Astrocyte of the spinal cord (primary cell): Measurements from ENCODE around the gene FAM131B.
"Not testable (repeated sequence)": the region's sequence is repeated elsewhere in the genome, so short reads cannot be mapped to it uniquely, and the experiment has no call there.

ENCODE experiments used
- DNase-seq: peaks from one replicate; pipeline ENCODE4 v3.0.0; 2011; ENCODE audit warnings: low read depth, low spot score
- H3K4me3 ChIP-seq: 2 replicates; pipeline ENCODE4 v1.5.1; 2011; ENCODE audit warnings: low read depth, mild to moderate bottlenecking, low read length, moderate library complexity
- in situ Hi-C: cut with HindIII; loops from 2 replicates; pipeline ENCODE4 v1.10.0; 2017; ENCODE audit warnings: low sequenced_read_pairs
- TF ChIP-seq, protein P1 (sequence below): IDR thresholded peaks from 2 replicates; pipeline ENCODE4 v1.5.1; 2012; ENCODE audit warnings: low read depth, mild to moderate bottlenecking, low read length, inconsistent platforms

FAM131B gene

DNA sequence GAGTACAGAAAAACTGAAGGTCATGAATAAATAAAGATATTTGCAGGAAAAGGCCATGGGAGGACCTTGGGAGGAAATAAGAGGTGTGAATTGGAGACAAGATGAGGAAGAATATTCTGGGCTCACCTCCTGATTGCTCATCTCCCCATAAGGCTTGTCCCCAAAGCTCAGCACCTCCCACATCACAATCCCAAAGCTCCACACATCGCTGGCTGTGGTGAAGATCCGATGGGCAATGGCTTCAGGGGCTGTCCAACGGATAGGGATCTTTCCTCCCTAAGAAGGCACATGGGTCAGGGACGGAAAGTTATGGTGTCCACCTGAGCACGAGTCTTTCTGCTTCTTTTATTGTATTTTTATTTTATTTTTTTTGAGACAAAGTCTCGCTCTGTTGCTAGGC is 31.6 kb upstream of the FAM131B start:
- TF ChIP-seq, protein P1, sequence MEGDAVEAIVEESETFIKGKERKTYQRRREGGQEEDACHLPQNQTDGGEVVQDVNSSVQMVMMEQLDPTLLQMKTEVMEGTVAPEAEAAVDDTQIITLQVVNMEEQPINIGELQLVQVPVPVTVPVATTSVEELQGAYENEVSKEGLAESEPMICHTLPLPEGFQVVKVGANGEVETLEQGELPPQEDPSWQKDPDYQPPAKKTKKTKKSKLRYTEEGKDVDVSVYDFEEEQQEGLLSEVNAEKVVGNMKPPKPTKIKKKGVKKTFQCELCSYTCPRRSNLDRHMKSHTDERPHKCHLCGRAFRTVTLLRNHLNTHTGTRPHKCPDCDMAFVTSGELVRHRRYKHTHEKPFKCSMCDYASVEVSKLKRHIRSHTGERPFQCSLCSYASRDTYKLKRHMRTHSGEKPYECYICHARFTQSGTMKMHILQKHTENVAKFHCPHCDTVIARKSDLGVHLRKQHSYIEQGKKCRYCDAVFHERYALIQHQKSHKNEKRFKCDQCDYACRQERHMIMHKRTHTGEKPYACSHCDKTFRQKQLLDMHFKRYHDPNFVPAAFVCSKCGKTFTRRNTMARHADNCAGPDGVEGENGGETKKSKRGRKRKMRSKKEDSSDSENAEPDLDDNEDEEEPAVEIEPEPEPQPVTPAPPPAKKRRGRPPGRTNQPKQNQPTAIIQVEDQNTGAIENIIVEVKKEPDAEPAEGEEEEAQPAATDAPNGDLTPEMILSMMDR, result no peak
- no peak for DNase-seq
- in situ Hi-C loops, result no loop called here
- no peak overlapping the region for H3K4me3 ChIP-seq

DNA sequence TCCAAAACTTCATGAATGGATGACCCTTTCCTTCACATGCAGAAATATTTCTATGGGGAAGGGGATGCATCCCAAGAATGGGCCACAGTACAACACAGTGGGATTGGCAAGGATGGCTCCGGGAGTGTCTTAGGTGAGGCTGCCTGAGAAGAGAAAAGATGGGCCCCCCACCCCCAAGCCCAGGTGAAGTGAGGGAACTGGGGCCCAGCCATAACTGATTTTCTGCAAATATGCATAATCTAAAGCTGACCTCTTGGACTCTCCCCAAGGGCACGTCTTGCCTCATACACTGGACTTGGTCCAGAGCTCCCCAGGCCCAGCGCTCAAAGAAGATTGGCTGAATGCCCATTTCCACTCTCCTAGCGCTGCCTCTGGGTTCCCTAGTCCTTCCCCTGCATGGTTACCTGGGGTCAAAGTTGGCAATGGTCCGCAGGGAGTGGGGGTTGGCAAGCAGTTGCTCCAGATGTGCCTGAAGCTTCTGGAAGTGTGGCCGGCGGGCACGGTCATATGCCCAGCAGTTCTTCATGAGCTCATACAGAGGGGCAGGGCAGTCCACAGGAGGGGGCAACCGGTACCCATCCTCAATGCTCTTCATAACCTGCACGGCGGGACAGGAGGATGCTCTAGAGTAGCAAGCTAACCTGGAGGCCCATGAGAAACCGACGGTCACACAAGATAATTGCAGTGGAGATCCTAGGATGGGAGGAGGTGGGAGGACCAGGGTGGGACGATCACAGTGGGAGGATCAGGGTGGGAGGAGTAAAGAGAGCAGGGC is 30.9 kb upstream of the FAM131B start:
- in situ Hi-C loops, result no loop called here

GRCh38 chr7:143392875-143393266 is 30.4 kb upstream of the FAM131B start:
- in situ Hi-C loops, result no loop called here
- no peak overlapping the region for H3K4me3 ChIP-seq
- TF ChIP-seq, protein P1, result no peak
- DNase-seq, result no peak

More for the DNA sequence above, 30.9 kb upstream of the FAM131B start:
- H3K4me3 ChIP-seq, result no peak overlapping the region
- peak; percentile 44 for DNase-seq
- TF ChIP-seq, protein P1, result no peak

GRCh38 chr7:143392427-143392826 is 29.9 kb upstream of the FAM131B start:
- H3K4me3 ChIP-seq, in situ Hi-C loops, DNase-seq: not testable (repeated sequence)

GRCh38 chr7:143391462-143392404 is 29.2 kb upstream of the FAM131B start:
- in situ Hi-C loops, result no loop called here
- no peak overlapping the region for H3K4me3 ChIP-seq
- TF ChIP-seq, protein P1, result no peak
- peak; percentile 81 for DNase-seq

DNA sequence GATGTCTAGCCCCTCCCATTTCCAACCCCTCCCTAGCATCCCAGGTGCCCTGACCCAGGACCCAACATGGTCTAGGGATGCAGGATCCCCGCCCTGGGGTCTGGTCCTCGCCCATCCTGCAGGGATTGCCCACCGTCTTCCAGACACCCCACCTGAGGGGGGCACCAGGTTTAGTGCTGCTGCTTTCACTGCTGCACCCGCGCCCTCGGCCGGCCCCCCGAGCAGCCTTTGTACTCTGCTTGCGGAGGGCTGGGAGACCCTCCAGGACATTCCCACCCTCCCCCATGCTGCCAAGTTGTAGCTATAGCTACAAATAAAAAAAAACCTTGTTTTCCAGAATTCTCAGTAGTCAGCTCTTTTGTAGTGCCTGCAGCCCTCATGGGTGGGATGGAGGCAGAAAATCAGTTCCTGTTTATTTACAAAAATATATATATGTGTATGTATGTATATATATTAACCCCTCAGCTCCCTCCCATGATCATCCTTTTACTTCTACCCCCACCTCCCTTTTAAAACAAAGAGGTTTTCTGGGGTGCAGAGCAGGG is 28.3 kb upstream of the FAM131B start:
- in situ Hi-C loops, result no loop called here
- H3K4me3 ChIP-seq, result no peak overlapping the region
- TF ChIP-seq, protein P1, result no peak
- no peak for DNase-seq
